Esophagus muscularis mucosa (tissue), 4 donors: ENCODE results near the gene MIS12.

Experiments used
- EP300 ChIP-seq: sonication (generic); formaldehyde crosslinking; IDR thresholded peaks from one replicate; pipeline ENCODE4 v1.6.1; 2017; ENCODE audit warnings: antibody characterized with exemption
- POLR2A ChIP-seq: fragments of 450-650 bp; IDR thresholded peaks from one replicate; pipeline ENCODE4 v1.6.1; 2017; ENCODE audit warnings: antibody characterized with exemption, moderate library complexity, mild to moderate bottlenecking, low read depth
- POLR2AphosphoS5 ChIP-seq, 2 donors: sonication (generic); formaldehyde crosslinking; IDR thresholded peaks; one replicate each; pipeline ENCODE4 v1.6.1; 2017; ENCODE audit warnings: antibody characterized with exemption in 2 of 2
- TF ChIP-seq, protein P1 (sequence below), 3 experiments: fragments of 200-600 bp in 2 of 3; fragments of 450-650 bp in 1 of 3; sonication (generic) in 2 of 3; IDR thresholded peaks; one replicate each; pipeline ENCODE4 v1.5.1; 2017 to 2019; ENCODE audit warnings: antibody characterized with exemption in 3 of 3, mild to moderate bottlenecking in 2 of 3, moderate library complexity in 1 of 3

- TF ChIP-seq, protein P1, sequence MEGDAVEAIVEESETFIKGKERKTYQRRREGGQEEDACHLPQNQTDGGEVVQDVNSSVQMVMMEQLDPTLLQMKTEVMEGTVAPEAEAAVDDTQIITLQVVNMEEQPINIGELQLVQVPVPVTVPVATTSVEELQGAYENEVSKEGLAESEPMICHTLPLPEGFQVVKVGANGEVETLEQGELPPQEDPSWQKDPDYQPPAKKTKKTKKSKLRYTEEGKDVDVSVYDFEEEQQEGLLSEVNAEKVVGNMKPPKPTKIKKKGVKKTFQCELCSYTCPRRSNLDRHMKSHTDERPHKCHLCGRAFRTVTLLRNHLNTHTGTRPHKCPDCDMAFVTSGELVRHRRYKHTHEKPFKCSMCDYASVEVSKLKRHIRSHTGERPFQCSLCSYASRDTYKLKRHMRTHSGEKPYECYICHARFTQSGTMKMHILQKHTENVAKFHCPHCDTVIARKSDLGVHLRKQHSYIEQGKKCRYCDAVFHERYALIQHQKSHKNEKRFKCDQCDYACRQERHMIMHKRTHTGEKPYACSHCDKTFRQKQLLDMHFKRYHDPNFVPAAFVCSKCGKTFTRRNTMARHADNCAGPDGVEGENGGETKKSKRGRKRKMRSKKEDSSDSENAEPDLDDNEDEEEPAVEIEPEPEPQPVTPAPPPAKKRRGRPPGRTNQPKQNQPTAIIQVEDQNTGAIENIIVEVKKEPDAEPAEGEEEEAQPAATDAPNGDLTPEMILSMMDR (IDR thresholded peaks at IDR 0.05): no peak
- no peak for TF ChIP-seq POLR2A
- no peak for TF ChIP-seq POLR2AphosphoS5 (IDR thresholded peaks at IDR 0.05)
- no peak for TF ChIP-seq EP300
These were observed 2.4 kb downstream of the MIS12 start for GRCh38 chr17:5488752-5489151.
